IMR-90 (cell line): Measurements from ENCODE around the gene SSR4.

Experiments used
- CEBPB ChIP-seq: IDR thresholded peaks from 2 replicates; pipeline ENCODE4 v1.6.1; 2012; ENCODE audit warnings: low read depth, low read length, improper control_type of control experiment
- CHD1 ChIP-seq: IDR thresholded peaks from 2 replicates; pipeline ENCODE4 v1.6.1; 2012; ENCODE audit warnings: low read depth, low read length, improper control_type of control experiment
- FOS ChIP-seq: fragments of 150-350 bp; IDR thresholded peaks from 2 replicates; pipeline ENCODE4 v1.6.1; 2016; ENCODE audit warnings: low read depth, low read length
- MAFK ChIP-seq: IDR thresholded peaks from 2 replicates; pipeline ENCODE4 v1.6.1; 2012; ENCODE audit warnings: low read depth, low read length, improper control_type of control experiment
- MAZ ChIP-seq: IDR thresholded peaks from 2 replicates; pipeline ENCODE4 v1.6.1; 2012; ENCODE audit warnings: low read depth, mild to moderate bottlenecking, low read length, improper control_type of control experiment, moderate library complexity, borderline replicate concordance
- MXI1 ChIP-seq: IDR thresholded peaks from 2 replicates; pipeline ENCODE4 v1.6.1; 2012; ENCODE audit warnings: low read depth, mild to moderate bottlenecking, low read length, moderate library complexity, borderline replicate concordance
- NFE2L2 ChIP-seq: fragments of 150-350 bp; IDR thresholded peaks from 2 replicates; pipeline ENCODE4 v1.6.1; 2016; ENCODE audit warnings: low read depth, mild to moderate bottlenecking, low read length
- POLR2A ChIP-seq: IDR thresholded peaks from 2 replicates; pipeline ENCODE4 v1.6.1; 2012; ENCODE audit warnings: mild to moderate bottlenecking, low read depth, low read length
- RAD21 ChIP-seq: IDR thresholded peaks from 2 replicates; pipeline ENCODE4 v1.6.1; 2012; ENCODE audit warnings: low read length, improper control_type of control experiment
- RCOR1 ChIP-seq: IDR thresholded peaks from 2 replicates; pipeline ENCODE4 v1.6.1; 2012; ENCODE audit warnings: mild to moderate bottlenecking, low read length, improper control_type of control experiment; ENCODE audit not compliant: insufficient replicate concordance
- RFX5 ChIP-seq: IDR thresholded peaks from 2 replicates; pipeline ENCODE4 v1.8.0; 2012; ENCODE audit warnings: low read depth, mild to moderate bottlenecking, low read length, moderate library complexity
- TF ChIP-seq, protein P1 (sequence below): conservative IDR thresholded peaks from 2 replicates; pipeline ENCODE4 v1.5.1; 2012; ENCODE audit warnings: mild to moderate bottlenecking, low read depth, low read length, improper control_type of control experiment
- TF ChIP-seq, protein P2 (sequence below): fragments of 150-350 bp; IDR thresholded peaks from 2 replicates; pipeline ENCODE4 v1.6.1; 2017; ENCODE audit warnings: mild to moderate bottlenecking, antibody characterized with exemption, low read length, low read depth
- TF ChIP-seq, protein P3 (sequence below): fragments of 150-350 bp; IDR thresholded peaks from 2 replicates; pipeline ENCODE4 v1.6.1; 2016; ENCODE audit warnings: low read depth, mild to moderate bottlenecking, low read length, moderate library complexity, borderline replicate concordance

DNA sequence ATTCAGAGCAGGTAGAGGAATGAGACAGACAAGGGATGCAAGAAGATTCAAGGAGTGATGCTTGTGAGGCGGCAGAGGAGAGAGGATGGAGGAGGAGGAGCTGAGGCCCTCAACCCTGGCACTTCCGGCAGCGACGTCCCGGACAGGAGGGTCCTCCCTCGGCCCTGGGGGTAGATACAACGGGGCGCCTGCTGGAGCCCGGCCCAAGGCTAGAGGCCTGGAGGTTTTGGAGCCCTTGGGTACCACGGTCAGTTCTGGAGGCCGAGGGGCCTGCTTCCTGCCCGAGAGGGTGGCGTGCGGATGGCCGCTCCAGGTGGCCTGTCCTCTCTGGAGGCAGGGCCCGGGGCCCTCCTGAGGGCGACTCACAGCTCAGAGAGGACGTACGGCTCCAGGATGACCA is 13.5 kb downstream of the SSR4 start:
- TF ChIP-seq, protein P1, sequence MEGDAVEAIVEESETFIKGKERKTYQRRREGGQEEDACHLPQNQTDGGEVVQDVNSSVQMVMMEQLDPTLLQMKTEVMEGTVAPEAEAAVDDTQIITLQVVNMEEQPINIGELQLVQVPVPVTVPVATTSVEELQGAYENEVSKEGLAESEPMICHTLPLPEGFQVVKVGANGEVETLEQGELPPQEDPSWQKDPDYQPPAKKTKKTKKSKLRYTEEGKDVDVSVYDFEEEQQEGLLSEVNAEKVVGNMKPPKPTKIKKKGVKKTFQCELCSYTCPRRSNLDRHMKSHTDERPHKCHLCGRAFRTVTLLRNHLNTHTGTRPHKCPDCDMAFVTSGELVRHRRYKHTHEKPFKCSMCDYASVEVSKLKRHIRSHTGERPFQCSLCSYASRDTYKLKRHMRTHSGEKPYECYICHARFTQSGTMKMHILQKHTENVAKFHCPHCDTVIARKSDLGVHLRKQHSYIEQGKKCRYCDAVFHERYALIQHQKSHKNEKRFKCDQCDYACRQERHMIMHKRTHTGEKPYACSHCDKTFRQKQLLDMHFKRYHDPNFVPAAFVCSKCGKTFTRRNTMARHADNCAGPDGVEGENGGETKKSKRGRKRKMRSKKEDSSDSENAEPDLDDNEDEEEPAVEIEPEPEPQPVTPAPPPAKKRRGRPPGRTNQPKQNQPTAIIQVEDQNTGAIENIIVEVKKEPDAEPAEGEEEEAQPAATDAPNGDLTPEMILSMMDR, result no peak
- TF ChIP-seq RAD21 (no peak), NFE2L2 (no peak), POLR2A (no peak), RFX5 (no peak), FOS (no peak), CEBPB (no peak), MAZ (no peak), MAFK (no peak), CHD1 (no peak), RCOR1 (no peak), MXI1 (no peak)
- TF ChIP-seq, protein P2, sequence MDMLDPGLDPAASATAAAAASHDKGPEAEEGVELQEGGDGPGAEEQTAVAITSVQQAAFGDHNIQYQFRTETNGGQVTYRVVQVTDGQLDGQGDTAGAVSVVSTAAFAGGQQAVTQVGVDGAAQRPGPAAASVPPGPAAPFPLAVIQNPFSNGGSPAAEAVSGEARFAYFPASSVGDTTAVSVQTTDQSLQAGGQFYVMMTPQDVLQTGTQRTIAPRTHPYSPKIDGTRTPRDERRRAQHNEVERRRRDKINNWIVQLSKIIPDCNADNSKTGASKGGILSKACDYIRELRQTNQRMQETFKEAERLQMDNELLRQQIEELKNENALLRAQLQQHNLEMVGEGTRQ, result no peak
- TF ChIP-seq, protein P3, sequence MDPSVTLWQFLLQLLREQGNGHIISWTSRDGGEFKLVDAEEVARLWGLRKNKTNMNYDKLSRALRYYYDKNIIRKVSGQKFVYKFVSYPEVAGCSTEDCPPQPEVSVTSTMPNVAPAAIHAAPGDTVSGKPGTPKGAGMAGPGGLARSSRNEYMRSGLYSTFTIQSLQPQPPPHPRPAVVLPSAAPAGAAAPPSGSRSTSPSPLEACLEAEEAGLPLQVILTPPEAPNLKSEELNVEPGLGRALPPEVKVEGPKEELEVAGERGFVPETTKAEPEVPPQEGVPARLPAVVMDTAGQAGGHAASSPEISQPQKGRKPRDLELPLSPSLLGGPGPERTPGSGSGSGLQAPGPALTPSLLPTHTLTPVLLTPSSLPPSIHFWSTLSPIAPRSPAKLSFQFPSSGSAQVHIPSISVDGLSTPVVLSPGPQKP, result no peak
